ENCODE results near the gene CPNE1. TPM values are rescaled to one million over a fixed set of nuclear protein-coding genes. Genes with fewer than 3 reads are reported as not detected.
A peak's percentile ranks its signal among the peaks of the same experiment; 100 is the strongest.
"Not testable (repeated sequence)": the region's sequence is repeated elsewhere in the genome, so short reads cannot be mapped to it uniquely, and the experiment has no call there.

Gene CPNE1
- total RNA-seq, 6 donors from 2014 or later = 48.8 to 210 (median 177) TPM

DNA sequence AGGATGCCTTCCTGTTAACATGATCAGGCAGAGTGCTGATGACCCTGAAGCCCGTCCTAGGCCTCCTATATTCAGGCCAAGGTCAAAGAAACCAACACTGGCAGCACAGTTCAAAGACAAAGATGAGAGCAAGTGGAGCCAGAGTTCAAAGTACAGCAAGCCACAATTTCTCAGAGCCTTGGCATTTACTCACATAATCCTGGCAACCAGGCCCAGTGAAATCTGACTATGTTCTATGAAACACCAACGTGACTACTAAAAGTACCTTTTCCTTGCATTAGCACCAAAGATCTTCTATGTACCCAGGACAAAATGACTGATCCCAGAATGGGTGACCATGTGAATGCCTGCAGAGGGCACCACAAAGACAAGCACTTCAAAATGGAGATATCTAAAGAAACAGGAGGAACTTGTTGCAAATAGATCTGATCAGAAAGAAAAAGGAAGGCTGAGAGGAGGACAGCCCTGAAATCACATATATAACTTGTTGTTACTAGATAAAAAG is 30.6 kb upstream of the CPNE1 start:
- ATAC-seq (ENCODE audit: low FRiP score in 2 of 2) (no peak), DNase-seq (no peak)
- Histone ChIP-seq H3K4me1 (peaks cover 14 to 22% (median 18%) of the 10 kb centered on the region in 4 donors), H3K9me3 (no peaks in the 10 kb centered on the region), H3K27me3 (no peaks in the 10 kb centered on the region), H3K27ac (no peak overlapping the region), H3K4me3 (no peak overlapping the region), H3K36me3 (peaks cover 13 to 60% (median 22%) of the 10 kb centered on the region in 4 donors)
- WGBS, 2 donors = 90 to 91% methylated on average over 2 of the region's 2 CpGs
- TF ChIP-seq EP300 (IDR thresholded peaks at IDR 0.05) (no peak), POLR2A (IDR thresholded peaks at IDR 0.05) (no peak), POLR2AphosphoS5 (IDR thresholded peaks at IDR 0.05) (no peak)
- TF ChIP-seq, protein P1, sequence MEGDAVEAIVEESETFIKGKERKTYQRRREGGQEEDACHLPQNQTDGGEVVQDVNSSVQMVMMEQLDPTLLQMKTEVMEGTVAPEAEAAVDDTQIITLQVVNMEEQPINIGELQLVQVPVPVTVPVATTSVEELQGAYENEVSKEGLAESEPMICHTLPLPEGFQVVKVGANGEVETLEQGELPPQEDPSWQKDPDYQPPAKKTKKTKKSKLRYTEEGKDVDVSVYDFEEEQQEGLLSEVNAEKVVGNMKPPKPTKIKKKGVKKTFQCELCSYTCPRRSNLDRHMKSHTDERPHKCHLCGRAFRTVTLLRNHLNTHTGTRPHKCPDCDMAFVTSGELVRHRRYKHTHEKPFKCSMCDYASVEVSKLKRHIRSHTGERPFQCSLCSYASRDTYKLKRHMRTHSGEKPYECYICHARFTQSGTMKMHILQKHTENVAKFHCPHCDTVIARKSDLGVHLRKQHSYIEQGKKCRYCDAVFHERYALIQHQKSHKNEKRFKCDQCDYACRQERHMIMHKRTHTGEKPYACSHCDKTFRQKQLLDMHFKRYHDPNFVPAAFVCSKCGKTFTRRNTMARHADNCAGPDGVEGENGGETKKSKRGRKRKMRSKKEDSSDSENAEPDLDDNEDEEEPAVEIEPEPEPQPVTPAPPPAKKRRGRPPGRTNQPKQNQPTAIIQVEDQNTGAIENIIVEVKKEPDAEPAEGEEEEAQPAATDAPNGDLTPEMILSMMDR (IDR thresholded peaks at IDR 0.05) = no peak

DNA sequence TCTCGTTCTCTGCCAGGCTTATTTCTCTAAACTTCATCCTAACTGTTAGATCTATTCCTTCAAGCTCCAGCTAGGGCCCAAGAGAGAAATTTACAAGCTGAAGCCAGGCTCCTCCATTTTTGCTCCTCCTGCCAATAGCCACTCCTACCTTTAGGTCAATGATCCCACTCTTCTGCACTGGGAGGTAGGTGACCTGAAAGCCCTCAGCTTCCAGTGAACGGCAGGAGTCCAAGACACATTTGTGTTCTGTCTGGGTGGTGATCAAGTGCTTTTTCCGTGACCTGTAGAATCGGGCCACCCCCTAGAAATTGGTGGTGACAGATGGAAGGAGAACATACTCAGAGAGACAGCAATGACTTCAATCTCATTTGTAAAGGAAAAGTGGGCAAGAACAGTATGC is 25.6 kb upstream of the CPNE1 start:
- DNase-seq (no peak), ATAC-seq (ENCODE audit: low FRiP score in 2 of 2) (no peak)
- WGBS, 2 donors = 88 to 89% methylated on average over 4 of the region's 4 CpGs
- H3K36me3 ChIP-seq = peaks cover 12 to 85% (median 43%) of the 10 kb centered on the region in 4 donors
- no peaks in the 10 kb centered on the region for H3K9me3 ChIP-seq
- H3K4me1 ChIP-seq = no peaks in the 10 kb centered on the region
- TF ChIP-seq POLR2A (IDR thresholded peaks at IDR 0.05) = no peak
- no peak for TF ChIP-seq EP300 (IDR thresholded peaks at IDR 0.05)
- TF ChIP-seq, protein P1 (IDR thresholded peaks at IDR 0.05) = no peak
- TF ChIP-seq POLR2AphosphoS5 (IDR thresholded peaks at IDR 0.05) = no peak
- H3K27me3 ChIP-seq = no peaks in the 10 kb centered on the region
- no peak overlapping the region for H3K4me3 ChIP-seq
- no peak overlapping the region for H3K27ac ChIP-seq

DNA sequence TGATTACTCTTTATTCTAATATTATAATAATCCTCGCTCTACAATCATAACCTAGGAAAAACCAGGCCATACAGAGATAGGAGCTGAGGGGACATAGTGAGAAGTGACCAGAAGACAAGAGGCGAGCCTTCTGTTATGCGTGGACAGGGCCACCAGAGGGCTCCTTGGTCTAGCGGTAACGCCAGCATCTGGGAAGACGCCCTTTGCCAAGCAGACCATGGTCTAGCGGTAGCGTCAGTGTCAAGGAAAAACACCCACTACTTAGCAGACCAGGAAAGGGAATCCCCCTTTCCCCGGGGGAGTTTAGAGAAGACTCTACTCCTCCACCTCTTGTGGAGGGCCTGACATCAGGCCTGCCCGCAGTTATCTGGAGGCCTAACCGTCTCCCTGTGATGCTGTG is 22.2 kb upstream of the CPNE1 start:
- whole genome bisulfite sequencing, 2 donors = 91 to 93% methylated on average over 11 of the region's 11 CpGs
- H3K27ac ChIP-seq; H3K9me3 ChIP-seq; H3K27me3 ChIP-seq; H3K4me1 ChIP-seq; DNase-seq; ATAC-seq (ENCODE audit: low FRiP score in 2 of 2); H3K4me3 ChIP-seq: not testable (repeated sequence)
- peaks cover 3 to 65% (median 34%) of the 10 kb centered on the region in 4 donors for H3K36me3 ChIP-seq

DNA sequence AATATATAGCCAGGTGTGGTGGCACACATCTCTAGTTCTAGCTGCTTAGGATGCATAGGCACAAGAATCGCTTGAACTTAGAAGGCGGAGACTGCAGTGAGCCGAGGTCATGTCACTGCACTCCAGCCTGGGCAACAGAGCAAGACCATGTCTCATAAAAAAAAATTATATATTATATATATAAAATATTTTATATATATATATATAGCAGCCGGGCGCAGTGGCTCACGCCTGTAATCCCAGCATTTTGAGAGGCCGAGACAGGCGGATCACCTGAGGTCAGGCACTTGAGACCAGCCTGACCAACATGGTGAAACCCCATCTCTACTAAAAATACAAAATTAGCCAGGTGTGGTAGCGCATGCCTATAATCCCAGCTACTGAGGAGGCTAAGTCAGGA is 20.7 kb upstream of the CPNE1 start:
- not testable (repeated sequence) for H3K4me3 ChIP-seq; H3K27me3 ChIP-seq; DNase-seq; H3K4me1 ChIP-seq; ATAC-seq (ENCODE audit: low FRiP score in 2 of 2); H3K27ac ChIP-seq; H3K9me3 ChIP-seq
- 95 to 96% methylated on average over 9 of the region's 9 CpGs for WGBS, 2 donors
- H3K36me3 ChIP-seq = peaks cover 3 to 59% (median 32%) of the 10 kb centered on the region in 4 donors

DNA sequence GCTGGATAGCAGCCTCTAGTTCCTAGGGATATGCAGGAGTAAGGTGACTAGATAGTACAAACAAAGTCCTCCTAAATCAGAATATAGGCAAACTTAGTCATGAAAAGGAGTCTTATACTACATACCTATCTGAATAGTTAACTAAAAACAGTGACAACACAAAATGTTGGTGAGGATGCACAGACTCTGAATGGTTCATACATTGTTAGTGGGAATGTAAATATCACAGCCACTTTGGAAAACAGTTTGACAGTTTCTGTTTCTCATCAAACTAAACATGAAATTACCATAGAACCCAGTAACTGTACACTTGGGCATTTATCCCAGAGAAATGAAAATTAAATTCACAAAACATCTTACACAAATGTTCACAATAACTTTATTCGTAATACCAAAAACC is 17.3 kb upstream of the CPNE1 start:
- Histone ChIP-seq H3K9me3 (no peaks in the 10 kb centered on the region), H3K4me1 (no peaks in the 10 kb centered on the region), H3K27me3 (no peaks in the 10 kb centered on the region), H3K27ac (no peak overlapping the region), H3K4me3 (no peak overlapping the region), H3K36me3 (peaks cover 2 to 52% (median 9%) of the 10 kb centered on the region in 4 donors)
- TF ChIP-seq, protein P1 (IDR thresholded peaks at IDR 0.05) = no peak
- TF ChIP-seq EP300 (IDR thresholded peaks at IDR 0.05) = no peak
- no peak for TF ChIP-seq POLR2AphosphoS5 (IDR thresholded peaks at IDR 0.05)
- no peak for TF ChIP-seq POLR2A (IDR thresholded peaks at IDR 0.05)
- 0 to 97% methylated on average over 1 of the region's 1 CpG for WGBS, 2 donors
- no peak for DNase-seq
- no peak for ATAC-seq (ENCODE audit: low FRiP score in 2 of 2)

DNA sequence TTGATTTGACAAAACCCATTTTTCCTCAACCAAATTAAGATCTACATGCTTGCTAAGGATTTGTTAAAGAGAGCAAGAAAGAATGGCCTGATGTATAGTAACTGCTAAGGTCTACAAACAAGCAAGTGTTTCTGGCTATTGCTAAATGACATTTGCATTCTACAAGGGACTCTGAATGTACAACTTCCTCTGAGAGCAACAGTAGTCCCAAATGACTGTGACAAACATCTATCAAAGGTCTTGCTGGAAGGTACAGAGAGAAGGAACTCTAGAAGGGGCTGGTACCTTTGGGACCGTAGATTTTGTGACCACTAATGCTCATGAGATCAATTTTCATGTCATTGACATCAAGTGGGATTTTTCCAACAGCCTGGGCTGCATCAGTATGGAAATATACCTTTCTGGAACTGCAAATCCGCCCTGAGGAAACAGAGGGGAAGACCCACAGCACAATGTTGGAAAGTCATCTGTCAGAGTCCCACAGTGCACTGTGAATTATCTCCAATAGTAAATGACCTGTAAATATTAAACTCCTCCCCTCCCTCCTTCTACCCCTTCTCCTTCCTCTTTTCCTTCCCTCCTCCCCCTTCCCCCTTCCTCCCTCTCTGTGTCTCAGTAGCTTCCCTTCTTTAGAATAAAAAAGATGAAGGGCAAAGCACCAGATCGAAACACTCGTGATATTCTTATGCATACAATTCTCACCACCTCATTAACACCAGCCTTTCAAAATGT is 15.9 kb upstream of the CPNE1 start:
- H3K27me3 ChIP-seq = no peaks in the 10 kb centered on the region
- H3K36me3 ChIP-seq = peaks cover 0 to 49% (median 7%) of the 10 kb centered on the region in 4 donors
- TF ChIP-seq, protein P1 (IDR thresholded peaks at IDR 0.05) = no peak
- TF ChIP-seq POLR2A (IDR thresholded peaks at IDR 0.05) (no peak), POLR2AphosphoS5 (IDR thresholded peaks at IDR 0.05) (no peak), EP300 (IDR thresholded peaks at IDR 0.05) (no peak)
- H3K9me3 ChIP-seq = no peaks in the 10 kb centered on the region
- no peaks in the 10 kb centered on the region for H3K4me1 ChIP-seq
- WGBS, 2 donors = 69 to 77% methylated on average over 4 of the region's 4 CpGs
- no peak overlapping the region for H3K27ac ChIP-seq
- H3K4me3 ChIP-seq = no peak overlapping the region
- ATAC-seq (ENCODE audit: low FRiP score in 2 of 2) (peak in 1 of 2 donors; percentile 42), DNase-seq (no peak)

Measured in upper lobe of left lung (tissue), 6 donors.